Activated CD8-positive, alpha-beta memory T cell treated with anti-CD3 and anti-CD28 coated beads, Interleukin-2, amount 50 U/mL, for 1 hour (primary cell): ENCODE data around the gene PIH1D1.

ENCODE experiments used
- DNase-seq: peaks from one replicate; pipeline ENCODE4 v3.0.0-alpha.2; 2020; ENCODE audit errors: extremely low read depth

Gene PIH1D1

GRCh38 chr19:49451430-49452181 is at the start of gene PIH1D1:
TSS of gene PIH1D1 (minus strand) at chr19:49451814. CDS start at chr19:49451574, 240 bp downstream.
- DNase-seq = peak; percentile 96

- DNase-seq = no peak
Observed at GRCh38 chr19:49499030-49499670, 47.5 kb upstream of the PIH1D1 start.

DNA sequence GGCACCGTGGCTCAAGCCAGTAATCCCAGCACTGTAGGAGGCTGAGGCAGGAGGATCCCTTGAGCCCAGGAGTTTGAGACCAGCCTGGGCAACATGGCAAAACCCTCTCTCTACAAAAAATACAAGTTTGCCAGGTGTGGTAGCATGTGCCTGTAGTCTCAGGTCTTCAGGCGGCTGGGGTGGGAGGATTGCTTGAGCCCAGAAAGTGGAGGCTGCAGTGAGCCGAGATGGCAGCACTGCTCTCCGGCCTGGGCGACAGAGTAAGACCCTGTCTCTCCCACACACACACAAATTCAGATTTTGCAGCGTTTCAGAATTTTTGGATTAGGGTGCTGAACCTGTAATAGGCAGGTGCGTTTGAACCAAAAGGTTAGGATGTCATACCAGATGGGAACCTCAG is 46.9 kb upstream of the PIH1D1 start:
- no peak for DNase-seq

DNA sequence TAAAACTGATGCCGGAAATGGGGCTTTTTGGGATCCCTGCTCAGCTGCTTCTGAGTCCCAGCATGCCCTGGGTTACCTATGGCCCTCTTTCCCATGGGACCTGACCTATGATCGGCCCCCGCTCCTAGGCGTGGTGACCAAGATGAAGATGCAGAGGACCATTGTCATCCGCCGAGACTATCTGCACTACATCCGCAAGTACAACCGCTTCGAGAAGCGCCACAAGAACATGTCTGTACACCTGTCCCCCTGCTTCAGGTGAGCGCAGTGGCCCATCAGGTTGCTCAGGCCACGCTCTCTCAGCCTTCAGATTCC is 46.1 kb upstream of the PIH1D1 start:
- DNase-seq = no peak

GRCh38 chr19:49497047-49497788 is 45.6 kb upstream of the PIH1D1 start:
- DNase-seq = no peak

GRCh38 chr19:49496574-49497008 is 45.0 kb upstream of the PIH1D1 start:
- no peak for DNase-seq

DNA sequence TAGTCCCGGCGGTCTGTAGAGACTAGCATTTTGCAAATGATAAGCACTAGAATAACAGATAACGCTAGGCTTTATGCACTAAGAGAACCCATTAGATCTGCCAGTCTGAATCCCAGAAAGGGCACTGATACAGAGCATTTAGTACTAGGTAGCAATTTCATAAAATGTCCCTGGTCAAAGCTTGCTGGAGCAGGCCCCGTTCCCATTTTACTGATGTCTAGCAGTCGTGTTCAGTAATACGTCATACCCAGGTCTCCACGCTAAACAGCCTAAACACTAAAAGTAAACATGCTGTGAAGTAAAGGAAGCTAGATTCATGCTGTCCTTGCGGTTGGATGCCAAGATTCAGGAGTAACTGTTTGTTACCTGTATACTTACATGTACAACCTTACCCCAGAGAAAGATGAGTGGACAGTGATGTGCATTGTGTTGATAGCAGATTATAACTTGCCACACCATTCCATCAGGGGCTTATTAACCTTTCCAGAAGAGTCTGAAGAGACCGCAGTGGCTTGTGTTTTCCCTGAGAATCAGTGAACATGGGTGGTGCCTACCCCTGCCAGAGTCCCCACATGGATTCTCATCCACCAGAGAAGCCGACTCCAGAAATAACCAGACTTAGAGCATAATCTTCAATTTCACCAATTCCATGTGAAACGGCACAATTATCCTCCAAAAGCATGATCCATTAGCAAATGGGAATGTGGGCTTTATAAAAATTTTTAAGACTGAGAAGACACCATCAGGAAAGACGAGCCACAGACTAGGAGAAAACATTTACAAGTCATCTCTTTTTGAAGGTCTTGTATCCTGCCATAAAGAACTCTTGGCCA is 41.2 kb upstream of the PIH1D1 start:
- DNase-seq = no peak

- no peak for DNase-seq
Observed at GRCh38 chr19:49491804-49492572, 40.4 kb upstream of the PIH1D1 start.

DNA sequence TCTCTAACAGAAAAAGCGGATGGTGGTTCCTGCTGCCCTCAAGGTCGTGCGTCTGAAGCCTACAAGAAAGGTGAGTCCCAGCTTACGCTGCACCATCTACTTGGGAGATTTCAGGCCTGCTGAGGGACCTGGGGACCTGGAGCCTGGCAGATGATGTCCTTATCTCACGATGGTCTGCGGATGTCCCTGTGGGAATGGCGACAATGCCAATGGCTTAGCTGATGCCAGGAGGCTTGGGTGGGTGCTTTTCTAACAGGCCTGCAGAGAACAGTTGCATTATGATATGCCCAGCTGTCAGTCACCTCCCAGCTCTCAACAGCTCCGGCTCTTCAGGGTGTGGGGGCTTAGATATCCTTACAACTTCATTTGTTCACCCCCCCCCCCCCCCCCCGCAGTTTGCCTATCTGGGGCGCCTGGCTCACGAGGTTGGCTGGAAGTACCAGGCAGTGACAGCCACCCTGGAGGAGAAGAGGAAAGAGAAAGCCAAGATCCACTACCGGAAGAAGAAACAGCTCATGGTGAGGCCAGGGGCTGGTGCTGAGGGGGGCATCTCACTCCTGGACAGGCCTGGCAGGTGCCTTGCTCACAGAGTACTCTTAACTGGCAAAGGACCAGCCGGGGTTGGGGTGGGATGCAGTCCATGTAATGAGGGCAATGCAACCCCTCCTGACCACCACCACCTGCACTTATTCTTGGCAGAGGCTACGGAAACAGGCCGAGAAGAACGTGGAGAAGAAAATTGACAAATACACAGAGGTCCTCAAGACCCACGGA is 39.6 kb upstream of the PIH1D1 start:
- no peak for DNase-seq

- no peak for DNase-seq
Observed at GRCh38 chr19:49490287-49491029, 38.8 kb upstream of the PIH1D1 start.

DNA sequence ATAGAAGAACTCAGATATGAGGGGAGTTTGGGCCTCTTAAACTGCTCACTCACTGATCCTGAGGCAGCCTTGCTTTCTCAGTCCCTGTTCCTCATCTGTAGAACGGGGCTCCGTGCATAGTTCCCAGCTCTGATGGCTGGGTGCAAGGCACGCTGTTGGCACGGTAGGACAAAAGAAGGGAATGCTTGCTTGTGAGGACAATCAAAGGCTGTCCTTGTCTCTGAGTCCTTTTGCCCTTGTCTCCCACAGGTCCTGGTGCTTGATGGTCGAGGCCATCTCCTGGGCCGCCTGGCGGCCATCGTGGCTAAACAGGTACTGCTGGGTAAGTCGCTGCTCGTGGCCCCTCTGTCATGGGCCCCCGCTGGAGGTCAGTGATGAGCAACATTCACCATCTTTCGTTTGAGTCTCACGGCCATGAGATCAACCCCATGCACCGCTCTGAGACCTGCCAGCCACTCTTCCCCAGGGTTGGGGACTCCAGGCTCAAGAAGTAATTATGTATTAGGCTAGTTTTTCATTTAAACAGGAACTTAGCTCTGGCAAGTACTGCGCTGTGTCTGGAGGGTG is 38.1 kb upstream of the PIH1D1 start:
- DNase-seq = no peak

DNA sequence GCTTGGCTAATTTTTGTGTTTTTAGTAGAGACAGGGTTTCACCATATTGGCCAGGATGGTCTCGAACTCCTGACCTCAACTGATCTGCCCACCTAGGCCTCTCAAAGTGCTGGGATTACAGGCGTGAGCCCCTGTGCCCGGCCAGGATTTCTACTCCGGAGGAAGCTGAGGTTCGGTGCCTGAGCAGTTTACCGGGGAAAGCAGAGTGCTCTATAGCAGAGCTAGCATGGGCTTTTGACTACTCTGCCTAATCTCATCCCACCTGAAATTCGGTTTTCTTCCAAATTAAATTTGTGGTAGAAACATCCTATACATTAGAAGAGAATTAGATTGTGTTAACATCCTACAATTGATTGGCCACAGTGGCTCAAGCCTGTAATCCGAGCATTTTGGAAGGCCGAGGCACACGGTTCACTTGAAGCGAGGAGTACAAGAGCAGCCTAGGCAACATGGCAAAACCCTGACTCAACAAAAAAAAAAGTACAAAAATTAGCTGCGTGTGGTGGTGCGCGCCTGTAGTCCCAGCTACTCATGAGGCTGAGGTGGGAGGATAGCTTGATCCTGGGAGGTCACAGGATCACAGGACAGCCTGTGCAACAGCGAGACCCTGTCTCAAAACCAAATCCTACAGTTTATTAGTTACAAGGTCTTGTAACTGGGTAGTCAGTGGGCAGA is 37.4 kb upstream of the PIH1D1 start:
- no peak for DNase-seq

DNA sequence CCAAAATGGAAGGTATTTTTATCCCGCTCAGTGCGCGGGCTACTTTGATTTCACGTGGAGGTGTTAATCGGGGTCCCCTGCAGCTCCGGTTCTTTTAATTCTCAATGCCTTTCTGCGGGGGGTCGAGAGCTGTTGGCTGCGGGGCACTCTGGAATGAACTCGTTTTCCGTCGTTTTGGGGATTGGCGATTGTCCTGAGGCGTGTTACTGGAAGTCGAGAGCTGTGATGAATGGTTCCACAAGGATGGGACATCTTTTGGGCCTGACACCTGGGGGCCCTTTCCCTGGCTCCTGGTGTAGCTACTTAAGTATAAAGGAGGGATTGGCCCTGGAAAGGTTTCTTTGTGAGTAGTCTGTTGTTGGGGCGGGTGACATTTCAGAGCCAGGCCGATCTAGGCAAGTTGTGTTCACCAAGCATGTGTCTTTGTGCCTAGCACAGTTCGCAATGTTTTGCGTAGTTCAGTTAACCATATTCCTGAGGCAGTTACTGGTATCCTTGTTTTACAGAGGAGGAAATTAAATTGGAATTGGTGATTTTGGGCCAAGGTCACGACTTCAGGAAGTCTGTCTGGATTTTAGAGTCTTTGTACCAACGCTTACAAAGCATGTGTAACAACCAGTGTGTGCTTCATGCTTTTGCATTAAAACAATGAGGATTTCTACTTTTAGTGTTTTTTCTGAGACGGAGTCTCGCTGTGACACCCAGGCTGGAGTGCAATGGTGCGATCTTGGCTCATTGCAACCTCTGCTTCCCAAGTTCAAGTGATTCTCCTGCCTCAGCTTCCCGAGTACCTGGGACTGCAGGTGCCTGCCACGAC is 36.6 kb upstream of the PIH1D1 start:
- DNase-seq = no peak

DNA sequence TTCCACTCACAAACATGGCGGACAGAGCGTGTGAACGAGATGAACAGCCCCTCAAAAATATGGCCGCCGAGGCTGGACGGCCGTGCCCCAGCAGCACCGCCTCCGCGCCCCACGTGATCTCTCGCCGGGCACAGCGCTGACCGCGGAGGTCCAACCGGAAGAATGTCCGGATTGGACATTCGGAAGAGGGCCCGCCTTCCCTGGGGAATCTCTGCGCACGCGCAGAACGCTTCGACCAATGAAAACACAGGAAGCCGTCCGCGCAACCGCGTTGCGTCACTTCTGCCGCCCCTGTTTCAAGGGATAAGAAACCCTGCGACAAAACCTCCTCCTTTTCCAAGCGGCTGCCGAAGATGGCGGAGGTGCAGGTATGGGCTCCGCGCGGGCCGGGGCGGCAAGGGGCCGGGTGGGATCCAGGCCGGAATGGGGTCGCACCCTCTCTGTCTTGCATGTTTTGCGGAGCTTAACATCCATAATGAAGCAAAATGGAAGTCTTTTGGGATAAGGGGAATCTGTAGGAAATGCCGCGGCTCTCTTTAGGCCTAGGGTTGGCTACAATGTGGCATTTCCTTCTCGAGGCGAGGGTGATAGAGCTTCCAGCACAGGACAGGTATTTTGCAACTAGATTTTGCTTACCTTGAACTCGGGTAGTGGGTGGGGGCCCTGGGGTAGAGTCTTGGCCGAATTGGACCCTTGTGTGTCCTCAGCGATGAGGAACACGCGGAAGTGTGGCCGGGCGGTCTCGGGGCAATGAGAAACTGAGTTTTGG is 35.8 kb upstream of the PIH1D1 start, which contains the start of gene RPL13A:
RPL13A (plus strand) TSS at position 332 of the 769 bp plus-strand sequence; CDS start at position 354, 22 bp downstream.
- DNase-seq = peak; percentile 99

GRCh38 chr19:49486710-49487276 is 35.2 kb upstream of the PIH1D1 start:
- no peak for DNase-seq

GRCh38 chr19:49486232-49486631 is 34.6 kb upstream of the PIH1D1 start:
- DNase-seq = no peak
